GM19463 (cell line): ENCODE measurements around the gene NCF2.

Experiments
- ATAC-seq: cut with Tn5 transposase; IDR thresholded peaks from one replicate; pipeline ENCODE4 v1.9.1; 2021; ENCODE audit warnings: mild to moderate bottlenecking, moderate library complexity; ENCODE audit not compliant: unreplicated experiment

NCF2 gene

GRCh38 chr1:183553331-183553730 lies 36.9 kb downstream of the NCF2 start:
- no peak for ATAC-seq

GRCh38 chr1:183552891-183553290 lies 37.4 kb downstream of the NCF2 start:
- no peak for ATAC-seq

GRCh38 chr1:183552441-183552840 lies 37.8 kb downstream of the NCF2 start:
- ATAC-seq, result no peak

- no peak for ATAC-seq
Measured at GRCh38 chr1:183551924-183552323, 38.3 kb downstream of the NCF2 start.

GRCh38 chr1:183550915-183551314 lies 39.3 kb downstream of the NCF2 start:
- ATAC-seq, result no peak

GRCh38 chr1:183548116-183548515 lies 42.1 kb downstream of the NCF2 start:
- ATAC-seq, result no peak

- no peak for ATAC-seq
Measured at GRCh38 chr1:183546427-183546826, 43.8 kb downstream of the NCF2 start.

GRCh38 chr1:183544598-183545297 lies 45.5 kb downstream of the NCF2 start:
- ATAC-seq, result no peak

GRCh38 chr1:183543619-183544204 lies 46.5 kb downstream of the NCF2 start:
- ATAC-seq, result peak; percentile 42

- no peak for ATAC-seq
Measured at GRCh38 chr1:183537405-183537804, 52.9 kb downstream of the NCF2 start.

- no peak for ATAC-seq
Measured at GRCh38 chr1:183533617-183534174, 56.6 kb downstream of the NCF2 start.

- no peak for ATAC-seq
Measured at GRCh38 chr1:183528577-183528976, 61.7 kb downstream of the NCF2 start.

GRCh38 chr1:183522104-183522503 lies 68.2 kb downstream of the NCF2 start:
- no peak for ATAC-seq

GRCh38 chr1:183520379-183520778 lies 69.9 kb downstream of the NCF2 start:
- ATAC-seq, result no peak

- ATAC-seq, result no peak
Measured at GRCh38 chr1:183517401-183517800, 72.9 kb downstream of the NCF2 start.

- no peak for ATAC-seq
Measured at GRCh38 chr1:183516725-183517124, 73.5 kb downstream of the NCF2 start.

- ATAC-seq, result no peak
Measured at GRCh38 chr1:183515002-183515689, 75.1 kb downstream of the NCF2 start.

GRCh38 chr1:183514235-183514634 lies 76.0 kb downstream of the NCF2 start:
- ATAC-seq, result no peak

- ATAC-seq, result no peak
Measured at GRCh38 chr1:183512450-183512849, 77.8 kb downstream of the NCF2 start.

- ATAC-seq, result no peak
Measured at GRCh38 chr1:183508694-183509093, 81.6 kb downstream of the NCF2 start.

- no peak for ATAC-seq
Measured at GRCh38 chr1:183506561-183506960, 83.7 kb downstream of the NCF2 start.
